Caco-2 (cell line): ENCODE data around the gene ST3GAL3. TPM values are rescaled to one million over a fixed set of nuclear protein-coding genes. Genes with fewer than 3 reads are reported as not detected.

ENCODE experiments used
- BruUV-seq: library from RNA; stranded (reverse); fragments of 400-500 nt; replicated peaks from 2 replicates; lab custom pipeline; 2021; lab: Mats Ljungman, UMichigan
- CTCF ChIA-PET: fragments of 300-600 bp; sonication (Branson Sonifier 250); formaldehyde crosslinking; loops from one replicate; lab custom pipeline; 2022; ENCODE audit warnings: antibody characterized with exemption; lab: Charles Lee
- POLR2A ChIA-PET: fragments of 300-600 bp; sonication (Branson Sonifier 250); formaldehyde crosslinking; loops from one replicate; lab custom pipeline; 2022; ENCODE audit warnings: antibody characterized with exemption; lab: Charles Lee
- DNase-seq, 2 experiments: peaks; one replicate each; pipeline versions ENCODE4 v3.0.0 to v3.0.0-alpha.2; 2020 to 2022
- H3K27me3 ChIP-seq: replicated peaks from 2 replicates; pipeline ENCODE4 v1.6.0; 2011; ENCODE audit warnings: low read length; ENCODE audit not compliant: control insufficient read depth, insufficient read depth
- H3K36me3 ChIP-seq: 2 replicates; pipeline ENCODE4 v1.5.1; 2011; ENCODE audit warnings: low read length; ENCODE audit not compliant: control insufficient read depth, insufficient read depth
- H3K4me1 ChIP-seq: fragments of 250-450 bp; sonication (Bioruptor Pico); 2 replicates; pipeline ENCODE4 v1.5.1; 2020; ENCODE audit warnings: mild to moderate bottlenecking
- H3K4me3 ChIP-seq: 2 replicates; pipeline ENCODE4 v1.5.1; 2011; ENCODE audit warnings: low read depth, mild to moderate bottlenecking, control low read depth, low read length
- H3K9me3 ChIP-seq: fragments of 250-450 bp; sonication (Bioruptor Pico); 2 replicates; pipeline ENCODE4 v1.5.1; 2020; ENCODE audit warnings: mild to moderate bottlenecking, moderate library complexity
- H3K27ac Mint-ChIP-seq: one replicate; pipeline ENCODE4 v1.8.0; 2022; ENCODE audit warnings: mixed read lengths; ENCODE audit not compliant: unreplicated experiment
- H3K27me3 Mint-ChIP-seq: one replicate; pipeline ENCODE4 v1.8.0; 2022; ENCODE audit warnings: mixed read lengths; ENCODE audit not compliant: insufficient read depth, unreplicated experiment
- H3K36me3 Mint-ChIP-seq: one replicate; pipeline ENCODE4 v1.8.0; 2022; ENCODE audit warnings: mild to moderate bottlenecking, mixed read lengths; ENCODE audit not compliant: insufficient read depth, unreplicated experiment
- H3K4me1 Mint-ChIP-seq: one replicate; pipeline ENCODE4 v1.8.0; 2022; ENCODE audit warnings: low read depth, mixed read lengths; ENCODE audit not compliant: unreplicated experiment
- H3K4me3 Mint-ChIP-seq: one replicate; pipeline ENCODE4 v1.8.0; 2022; ENCODE audit warnings: mild to moderate bottlenecking, moderate library complexity, mixed read lengths; ENCODE audit not compliant: unreplicated experiment
- H3K9me3 Mint-ChIP-seq: one replicate; pipeline ENCODE4 v1.8.0; 2022; ENCODE audit warnings: mixed read lengths; ENCODE audit not compliant: unreplicated experiment
- CTCF ChIP-seq, 2 experiments: fragments of 200-600 bp in 1 of 2; IDR thresholded peaks; 1 replicate in 1 of 2; 2 replicates in 1 of 2; pipeline versions ENCODE4 v1.5.1 to v1.8.0; 2011 to 2022; ENCODE audit warnings: antibody characterized with exemption in 1 of 2, control low read depth in 1 of 2, inconsistent platforms in 1 of 2, low read depth in 1 of 2, low read length in 1 of 2, mild to moderate bottlenecking in 1 of 2, moderate library complexity in 1 of 2; ENCODE audit not compliant: insufficient read depth in 1 of 2, severe bottlenecking in 1 of 2, unreplicated experiment in 1 of 2
- intact Hi-C: fragments of 100-400 bp; cut with micrococcal nuclease; formaldehyde crosslinking; loops from one replicate; pipeline ENCODE4 v1.10.0; 2022; ENCODE audit not compliant: unreplicated experiment
- total RNA-seq: library from RNA; stranded (reverse); gene quantifications from 2 replicates; pipeline ENCODE4 v1.2.3, GENCODE V29; 2022

Gene ST3GAL3
- total RNA-seq, 1 experiment from 2014 or later = 5.6 TPM

GRCh38 chr1:43870306-43870705, 163.0 kb downstream of the ST3GAL3 start:
- Mint-ChIP-seq H3K27ac (no peak overlapping the region), H3K36me3 (no peaks in the 10 kb centered on the region), H3K4me1 (no peaks in the 10 kb centered on the region), H3K9me3 (no peaks in the 10 kb centered on the region), H3K4me3 (no peak overlapping the region), H3K27me3 (no peaks in the 10 kb centered on the region)
- intact Hi-C loops = loop anchor here (10.0 kb wide), 1 partner anchor 106 kb away; no protein-coding TSS in a partner anchor
- peaks cover 6% of the 10 kb centered on the region; the same call in 1 of the 2 replicates for H3K4me1 ChIP-seq
- no peak for TF ChIP-seq CTCF (IDR thresholded peaks at IDR 0.05; ENCODE audit: insufficient read depth in 1 of 2, low read depth in 1 of 2, low read length in 1 of 2, severe bottlenecking in 1 of 2, unreplicated experiment in 1 of 2)
- H3K9me3 ChIP-seq = no peaks in the 10 kb centered on the region
- no peak for DNase-seq
- no TSS peak for BruUV-seq
- H3K4me3 ChIP-seq = no peak overlapping the region
- POLR2A ChIA-PET = no interaction called here
- H3K27me3 ChIP-seq = no peaks in the 10 kb centered on the region
- CTCF ChIA-PET = no interaction called here
- H3K36me3 ChIP-seq = no peaks in the 10 kb centered on the region

- H3K27me3 Mint-ChIP-seq = no peaks in the 10 kb centered on the region
- H3K36me3 Mint-ChIP-seq = no peaks in the 10 kb centered on the region
- Histone ChIP-seq H3K9me3 (no peaks in the 10 kb centered on the region), H3K4me1 (peaks cover 6% of the 10 kb centered on the region; the same call in 1 of the 2 replicates), H3K4me3 (no peak overlapping the region), H3K36me3 (no peaks in the 10 kb centered on the region), H3K27me3 (no peaks in the 10 kb centered on the region)
- BruUV-seq = no TSS peak
- H3K4me1 Mint-ChIP-seq = no peaks in the 10 kb centered on the region
- no peak for DNase-seq
- ChIA-PET POLR2A (no interaction called here), CTCF (no interaction called here)
- no peak overlapping the region for H3K4me3 Mint-ChIP-seq
- no peak overlapping the region for H3K27ac Mint-ChIP-seq
- intact Hi-C loops = loop anchor here (10.0 kb wide), 1 partner anchor 107 kb away; no protein-coding TSS in a partner anchor
- no peaks in the 10 kb centered on the region for H3K9me3 Mint-ChIP-seq
- TF ChIP-seq CTCF (IDR thresholded peaks at IDR 0.05; ENCODE audit: insufficient read depth in 1 of 2, low read depth in 1 of 2, low read length in 1 of 2, severe bottlenecking in 1 of 2, unreplicated experiment in 1 of 2) = no peak
Measured at GRCh38 chr1:43871181-43871910, 164.0 kb downstream of the ST3GAL3 start.

- Mint-ChIP-seq H3K36me3 (no peaks in the 10 kb centered on the region), H3K9me3 (no peaks in the 10 kb centered on the region), H3K27me3 (no peaks in the 10 kb centered on the region), H3K4me3 (no peak overlapping the region), H3K27ac (no peak overlapping the region), H3K4me1 (no peaks in the 10 kb centered on the region)
- ChIA-PET POLR2A (no interaction called here), CTCF (no interaction called here)
- H3K4me1 ChIP-seq = peaks cover 6% of the 10 kb centered on the region; the same call in 1 of the 2 replicates
- H3K4me3 ChIP-seq = no peak overlapping the region
- no peaks in the 10 kb centered on the region for H3K36me3 ChIP-seq
- no peaks in the 10 kb centered on the region for H3K9me3 ChIP-seq
- no TSS peak for BruUV-seq
- TF ChIP-seq CTCF (IDR thresholded peaks at IDR 0.05; ENCODE audit: insufficient read depth in 1 of 2, low read depth in 1 of 2, low read length in 1 of 2, severe bottlenecking in 1 of 2, unreplicated experiment in 1 of 2) = no peak
- no peak for DNase-seq
- H3K27me3 ChIP-seq = no peaks in the 10 kb centered on the region
- intact Hi-C loops = loop anchor here (10.0 kb wide), 1 partner anchor 107 kb away; no protein-coding TSS in a partner anchor
Measured at GRCh38 chr1:43872280-43872679, 164.9 kb downstream of the ST3GAL3 start.
